PFSK-1 (cell line): Measurements from ENCODE around the gene SPTSSB.

Experiments used
- POLR2AphosphoS5 ChIP-seq: IDR thresholded peaks from 2 replicates; pipeline ENCODE4 v1.6.1; 2012; ENCODE audit warnings: low read depth, mild to moderate bottlenecking, control low read depth, low read length, moderate library complexity
- TAF1 ChIP-seq: IDR thresholded peaks from 2 replicates; pipeline ENCODE4 v1.6.1; 2012; ENCODE audit warnings: low read length, control low read depth, borderline replicate concordance; ENCODE audit not compliant: insufficient read depth
- TF ChIP-seq, protein P1 (sequence below), 2 experiments: IDR thresholded peaks; 2 replicates each; pipeline versions ENCODE4 v1.6.1 to v1.8.0; 2011 to 2012; ENCODE audit warnings: low read depth in 2 of 2, low read length in 2 of 2, control low read depth in 1 of 2, inconsistent platforms in 1 of 2, mild to moderate bottlenecking in 1 of 2, moderate library complexity in 1 of 2; ENCODE audit not compliant: insufficient read depth in 1 of 2

DNA sequence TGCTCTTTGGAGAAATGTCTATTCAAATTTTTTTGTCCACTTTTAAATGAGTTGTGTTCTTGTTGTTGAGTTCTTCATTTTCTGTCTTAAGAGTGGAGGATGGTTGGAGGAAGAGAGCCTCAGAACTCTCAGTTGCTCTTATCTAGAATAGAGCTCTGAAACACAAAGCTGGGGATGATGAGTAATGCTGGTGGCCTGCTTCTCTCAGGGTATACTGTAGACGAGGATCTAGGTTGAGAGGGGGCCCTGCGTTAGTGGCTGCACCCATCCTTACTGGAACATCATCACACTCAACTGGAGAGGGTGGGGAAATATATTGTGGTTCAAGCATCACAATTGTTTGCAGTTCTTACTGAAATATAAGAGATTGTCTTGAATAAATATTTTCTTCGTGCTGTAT, 1.8 kb downstream of the SPTSSB start:
- TF ChIP-seq, protein P1, sequence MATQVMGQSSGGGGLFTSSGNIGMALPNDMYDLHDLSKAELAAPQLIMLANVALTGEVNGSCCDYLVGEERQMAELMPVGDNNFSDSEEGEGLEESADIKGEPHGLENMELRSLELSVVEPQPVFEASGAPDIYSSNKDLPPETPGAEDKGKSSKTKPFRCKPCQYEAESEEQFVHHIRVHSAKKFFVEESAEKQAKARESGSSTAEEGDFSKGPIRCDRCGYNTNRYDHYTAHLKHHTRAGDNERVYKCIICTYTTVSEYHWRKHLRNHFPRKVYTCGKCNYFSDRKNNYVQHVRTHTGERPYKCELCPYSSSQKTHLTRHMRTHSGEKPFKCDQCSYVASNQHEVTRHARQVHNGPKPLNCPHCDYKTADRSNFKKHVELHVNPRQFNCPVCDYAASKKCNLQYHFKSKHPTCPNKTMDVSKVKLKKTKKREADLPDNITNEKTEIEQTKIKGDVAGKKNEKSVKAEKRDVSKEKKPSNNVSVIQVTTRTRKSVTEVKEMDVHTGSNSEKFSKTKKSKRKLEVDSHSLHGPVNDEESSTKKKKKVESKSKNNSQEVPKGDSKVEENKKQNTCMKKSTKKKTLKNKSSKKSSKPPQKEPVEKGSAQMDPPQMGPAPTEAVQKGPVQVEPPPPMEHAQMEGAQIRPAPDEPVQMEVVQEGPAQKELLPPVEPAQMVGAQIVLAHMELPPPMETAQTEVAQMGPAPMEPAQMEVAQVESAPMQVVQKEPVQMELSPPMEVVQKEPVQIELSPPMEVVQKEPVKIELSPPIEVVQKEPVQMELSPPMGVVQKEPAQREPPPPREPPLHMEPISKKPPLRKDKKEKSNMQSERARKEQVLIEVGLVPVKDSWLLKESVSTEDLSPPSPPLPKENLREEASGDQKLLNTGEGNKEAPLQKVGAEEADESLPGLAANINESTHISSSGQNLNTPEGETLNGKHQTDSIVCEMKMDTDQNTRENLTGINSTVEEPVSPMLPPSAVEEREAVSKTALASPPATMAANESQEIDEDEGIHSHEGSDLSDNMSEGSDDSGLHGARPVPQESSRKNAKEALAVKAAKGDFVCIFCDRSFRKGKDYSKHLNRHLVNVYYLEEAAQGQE (IDR thresholded peaks at IDR 0.05; ENCODE audit: insufficient read depth in 1 of 2, low read depth in 2 of 2, low read length in 2 of 2), result no peak
- no peak for TF ChIP-seq TAF1
- TF ChIP-seq POLR2AphosphoS5, result no peak
